Thyroid gland (tissue), 4 donors: ENCODE measurements around the gene PDE1C. TPM values are rescaled to one million over a fixed set of nuclear protein-coding genes. Genes with fewer than 3 reads are reported as not detected.

Experiments
- DNase-seq, 2 donors: peaks; one replicate each; pipeline ENCODE4 v3.0.0-alpha.2; 2019
- H3K27ac ChIP-seq, 3 donors: fragments of 200-600 bp; sonication (generic); 1 replicate in 2 of 3; 2 replicates in 1 of 3; pipeline ENCODE4 v1.5.1; 2016 to 2019; ENCODE audit warnings: mild to moderate bottlenecking in 1 of 3, moderate library complexity in 1 of 3
- H3K27me3 ChIP-seq: fragments of 200-600 bp; sonication (generic); one replicate; pipeline ENCODE4 v1.5.1; 2019
- H3K36me3 ChIP-seq, 2 donors: fragments of 200-600 bp; sonication (generic); one replicate each; pipeline ENCODE4 v1.5.1; 2016 to 2019
- H3K4me1 ChIP-seq, 2 donors: fragments of 200-600 bp; sonication (generic); one replicate each; pipeline ENCODE4 v1.5.1; 2017 to 2019
- H3K4me3 ChIP-seq, 3 donors: fragments of 200-600 bp; sonication (generic); replicated peaks in 1 of 3; 1 replicate in 2 of 3; 2 replicates in 1 of 3; pipeline ENCODE4 v1.5.1; 2016; ENCODE audit warnings: mild to moderate bottlenecking in 1 of 3
- H3K9me3 ChIP-seq: fragments of 200-600 bp; sonication (generic); one replicate; pipeline ENCODE4 v1.5.1; 2017
- POLR2A ChIP-seq, 2 donors: fragments of 450-650 bp; IDR thresholded peaks; one replicate each; pipeline ENCODE4 v1.6.1; 2017; ENCODE audit warnings: antibody characterized with exemption in 2 of 2, mild to moderate bottlenecking in 2 of 2, moderate library complexity in 1 of 2
- WGBS, 2 donors: methylation state at CpG; one replicate each; pipeline ENCODE4 v1.1.5; 2017; 5-methylcytosine and 5-hydroxymethylcytosine counted together
- intact Hi-C: fragments of 100-400 bp; cut with DNase I; formaldehyde crosslinking; loops from one replicate; pipeline ENCODE4 v1.15.1; 2023
- total RNA-seq, 4 donors: library from RNA; depleted of rRNA; stranded (reverse); fragments of >200 nt; gene quantifications; one replicate each; pipeline ENCODE4 v1.2.3, GENCODE V29; 2016
- TF ChIP-seq, protein P1 (sequence below), 6 experiments: fragments of 200-600 bp in 3 of 6; fragments of 450-650 bp in 3 of 6; sonication (generic) in 3 of 6; IDR thresholded peaks; one replicate each; pipeline ENCODE4 v1.5.1; 2016 to 2019; ENCODE audit warnings: antibody characterized with exemption in 6 of 6, mild to moderate bottlenecking in 2 of 6, inconsistent platforms in 1 of 6, moderate library complexity in 1 of 6

The PDE1C gene
- total RNA-seq, 4 donors from 2014 or later, result 2.8 to 7.8 (median 4.0) TPM

DNA sequence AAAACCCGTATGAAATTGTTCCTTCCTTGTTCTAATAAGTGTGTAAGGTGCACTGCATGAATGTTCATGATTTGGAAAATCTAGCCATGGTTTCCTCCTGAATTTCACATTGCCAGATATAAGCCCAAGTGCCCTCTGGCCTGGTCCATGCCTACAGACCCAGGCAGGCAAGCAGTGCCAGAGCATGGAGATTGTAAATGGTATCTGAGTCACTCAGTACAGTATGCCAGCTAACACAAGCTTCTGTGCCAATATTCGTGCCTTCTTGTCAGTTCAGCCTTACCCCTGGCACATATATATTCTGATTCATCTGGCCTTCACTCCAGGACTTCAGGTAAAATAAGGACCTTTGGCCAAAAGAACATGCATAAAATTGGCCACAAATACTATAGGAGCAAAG is 38.4 kb upstream of the PDE1C start:
- H3K4me1 ChIP-seq, result no peaks in the 10 kb centered on the region
- no peaks in the 10 kb centered on the region for H3K9me3 ChIP-seq
- DNase-seq, result no peak
- intact Hi-C loops, result no loop called here
- H3K27me3 ChIP-seq, result no peaks in the 10 kb centered on the region
- no peak overlapping the region for H3K27ac ChIP-seq
- no peak overlapping the region for H3K4me3 ChIP-seq
- TF ChIP-seq, protein P1, sequence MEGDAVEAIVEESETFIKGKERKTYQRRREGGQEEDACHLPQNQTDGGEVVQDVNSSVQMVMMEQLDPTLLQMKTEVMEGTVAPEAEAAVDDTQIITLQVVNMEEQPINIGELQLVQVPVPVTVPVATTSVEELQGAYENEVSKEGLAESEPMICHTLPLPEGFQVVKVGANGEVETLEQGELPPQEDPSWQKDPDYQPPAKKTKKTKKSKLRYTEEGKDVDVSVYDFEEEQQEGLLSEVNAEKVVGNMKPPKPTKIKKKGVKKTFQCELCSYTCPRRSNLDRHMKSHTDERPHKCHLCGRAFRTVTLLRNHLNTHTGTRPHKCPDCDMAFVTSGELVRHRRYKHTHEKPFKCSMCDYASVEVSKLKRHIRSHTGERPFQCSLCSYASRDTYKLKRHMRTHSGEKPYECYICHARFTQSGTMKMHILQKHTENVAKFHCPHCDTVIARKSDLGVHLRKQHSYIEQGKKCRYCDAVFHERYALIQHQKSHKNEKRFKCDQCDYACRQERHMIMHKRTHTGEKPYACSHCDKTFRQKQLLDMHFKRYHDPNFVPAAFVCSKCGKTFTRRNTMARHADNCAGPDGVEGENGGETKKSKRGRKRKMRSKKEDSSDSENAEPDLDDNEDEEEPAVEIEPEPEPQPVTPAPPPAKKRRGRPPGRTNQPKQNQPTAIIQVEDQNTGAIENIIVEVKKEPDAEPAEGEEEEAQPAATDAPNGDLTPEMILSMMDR (IDR thresholded peaks at IDR 0.05), result no peak
- no peak for TF ChIP-seq POLR2A (IDR thresholded peaks at IDR 0.05)
- WGBS, 2 donors, result 57 to 78% methylated on average over 2 of the region's 2 CpGs
- no peaks in the 10 kb centered on the region for H3K36me3 ChIP-seq

DNA sequence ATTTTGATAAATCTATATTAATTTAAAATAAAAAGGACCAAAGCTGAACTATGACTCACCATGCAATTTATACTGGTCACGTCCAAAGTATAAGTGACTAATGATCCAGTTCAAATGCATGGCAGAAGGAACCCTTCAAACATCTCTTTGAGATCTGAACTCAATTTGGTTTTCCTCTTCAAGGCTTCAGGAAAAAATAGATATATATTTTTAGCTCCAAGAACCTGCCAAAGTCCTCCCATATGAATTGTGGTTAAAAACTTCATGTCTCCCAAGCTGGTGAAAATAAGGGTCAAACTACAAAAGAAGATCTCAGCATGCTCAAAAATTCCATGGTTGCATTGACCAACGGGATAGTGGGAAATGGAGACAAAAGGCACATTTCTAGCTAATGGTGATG is 34.6 kb upstream of the PDE1C start:
- TF ChIP-seq, protein P1 (IDR thresholded peaks at IDR 0.05), result no peak
- TF ChIP-seq POLR2A (IDR thresholded peaks at IDR 0.05), result no peak
- Histone ChIP-seq H3K9me3 (no peaks in the 10 kb centered on the region), H3K27me3 (no peaks in the 10 kb centered on the region), H3K4me1 (no peaks in the 10 kb centered on the region), H3K27ac (no peak overlapping the region), H3K36me3 (no peaks in the 10 kb centered on the region), H3K4me3 (no peak overlapping the region)
- 64 to 65% methylated on average over 2 of the region's 2 CpGs for WGBS, 2 donors
- no peak for DNase-seq
- intact Hi-C loops, result no loop called here

DNA sequence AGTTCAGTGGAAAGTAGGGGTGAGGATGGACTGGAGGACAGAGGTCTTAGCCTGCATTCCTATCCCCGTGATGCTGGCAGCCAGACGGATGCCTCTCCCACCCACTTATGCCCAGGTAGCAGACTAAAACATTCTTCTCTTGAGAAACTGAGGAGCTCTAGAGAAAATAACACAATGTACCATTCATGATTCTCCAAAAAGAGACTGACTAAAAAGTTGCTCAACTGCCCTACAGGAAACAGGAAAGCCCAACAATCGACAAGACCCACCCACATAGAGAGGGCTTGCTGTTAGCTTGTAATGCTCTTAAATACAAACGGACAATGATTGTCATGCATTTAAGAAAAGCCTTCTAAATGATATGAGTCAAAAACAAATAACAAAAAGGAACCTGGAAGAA is 33.2 kb upstream of the PDE1C start:
- H3K4me1 ChIP-seq, result no peaks in the 10 kb centered on the region
- no peak overlapping the region for H3K27ac ChIP-seq
- H3K9me3 ChIP-seq, result no peaks in the 10 kb centered on the region
- no peak overlapping the region for H3K4me3 ChIP-seq
- no peak for TF ChIP-seq POLR2A (IDR thresholded peaks at IDR 0.05)
- TF ChIP-seq, protein P1 (IDR thresholded peaks at IDR 0.05), result no peak
- no peaks in the 10 kb centered on the region for H3K27me3 ChIP-seq
- 61 to 67% methylated on average over 4 of the region's 4 CpGs for WGBS, 2 donors
- no peaks in the 10 kb centered on the region for H3K36me3 ChIP-seq
- intact Hi-C loops, result no loop called here
- DNase-seq, result no peak

DNA sequence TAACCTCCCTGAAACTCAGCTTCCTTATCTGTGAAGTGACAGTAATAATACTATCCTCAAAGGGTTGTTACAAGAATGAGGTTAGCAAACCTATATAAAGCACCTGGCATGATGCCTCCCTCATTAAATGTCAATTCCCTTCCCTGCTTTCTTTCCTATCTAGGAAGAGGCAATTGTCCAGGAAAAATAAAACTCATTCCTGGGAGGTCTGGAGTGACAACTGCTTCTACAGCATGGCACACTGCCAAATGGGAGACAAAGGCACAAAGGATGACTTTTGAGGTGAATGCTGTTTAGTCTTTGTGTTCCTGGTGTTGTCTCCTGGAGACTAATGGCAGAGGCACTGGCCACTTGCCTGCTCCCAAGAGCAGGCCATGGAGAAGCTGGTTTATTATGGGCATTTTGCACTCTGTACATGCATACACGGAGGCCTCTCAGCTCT is 32.2 kb upstream of the PDE1C start:
- 64 to 91% methylated on average over 1 of the region's 1 CpG for WGBS, 2 donors
- TF ChIP-seq POLR2A (IDR thresholded peaks at IDR 0.05), result no peak
- TF ChIP-seq, protein P1 (IDR thresholded peaks at IDR 0.05), result no peak
- no peak for DNase-seq
- Histone ChIP-seq H3K27ac (no peak overlapping the region), H3K36me3 (no peaks in the 10 kb centered on the region), H3K4me3 (no peak overlapping the region), H3K9me3 (no peaks in the 10 kb centered on the region), H3K4me1 (no peaks in the 10 kb centered on the region), H3K27me3 (no peaks in the 10 kb centered on the region)
- intact Hi-C loops, result no loop called here

DNA sequence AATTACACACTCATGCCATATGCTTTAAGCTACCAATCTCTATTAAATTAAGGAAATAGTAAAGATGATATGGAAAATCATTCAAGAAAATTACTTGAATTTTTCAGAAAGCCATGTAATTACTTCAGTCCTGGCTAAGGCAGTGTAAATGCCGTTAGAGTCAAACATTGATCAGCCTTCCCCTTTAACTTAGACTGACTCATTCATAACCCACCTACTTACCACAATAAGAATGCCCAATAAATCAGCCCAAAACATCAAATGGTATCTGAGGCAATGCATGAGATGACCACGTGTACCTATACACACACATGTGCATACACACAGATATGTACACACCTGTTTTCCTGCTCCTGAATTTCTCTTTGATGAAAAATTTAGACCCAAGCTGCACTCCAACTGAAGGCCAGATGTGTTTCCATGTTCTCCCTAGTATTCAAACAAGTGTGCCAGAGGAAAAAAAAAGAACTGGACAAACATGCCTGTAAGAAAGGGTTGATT is 30.2 kb upstream of the PDE1C start:
- H3K36me3 ChIP-seq, result no peaks in the 10 kb centered on the region
- WGBS, 2 donors, result 81 to 84% methylated on average over 2 of the region's 2 CpGs
- TF ChIP-seq, protein P1 (IDR thresholded peaks at IDR 0.05), result no peak
- no peak for TF ChIP-seq POLR2A (IDR thresholded peaks at IDR 0.05)
- intact Hi-C loops, result no loop called here
- H3K27me3 ChIP-seq, result no peaks in the 10 kb centered on the region
- no peak for DNase-seq
- no peak overlapping the region for H3K27ac ChIP-seq
- no peak overlapping the region for H3K4me3 ChIP-seq
- H3K9me3 ChIP-seq, result no peaks in the 10 kb centered on the region
- H3K4me1 ChIP-seq, result no peaks in the 10 kb centered on the region
